ENCODE results near the gene PTBP3.

PTBP3 gene

GRCh38 chr9:112279501-112279900 is 53.9 kb downstream of the PTBP3 start:
- no peak for TF ChIP-seq CTCF (IDR thresholded peaks at IDR 0.05; ENCODE audit: poor library complexity, severe bottlenecking)
- Histone ChIP-seq H3K4me1 (ENCODE audit: insufficient read depth, poor library complexity, severe bottlenecking) (peaks cover 3% of the 10 kb centered on the region), H3K36me3 (ENCODE audit: low read depth) (peaks cover 9% of the 10 kb centered on the region), H3K27me3 (ENCODE audit: insufficient read depth, poor library complexity, severe bottlenecking) (no peaks in the 10 kb centered on the region), H3K9me3 (ENCODE audit: severe bottlenecking) (peaks cover 5% of the 10 kb centered on the region), H3K27ac (ENCODE audit: poor library complexity, severe bottlenecking) (no peak overlapping the region), H3K4me3 (ENCODE audit: severe bottlenecking) (no peak overlapping the region)
- ATAC-seq (ENCODE audit: low read depth) (no peak), DNase-seq (ENCODE audit: low spot score) (no peak)

- no peaks in the 10 kb centered on the region for H3K27me3 ChIP-seq (ENCODE audit: insufficient read depth, poor library complexity, severe bottlenecking)
- ATAC-seq (ENCODE audit: low read depth): no peak
- no peak overlapping the region for H3K4me3 ChIP-seq (ENCODE audit: severe bottlenecking)
Measured at GRCh38 chr9:112278152-112278551, 55.3 kb downstream of the PTBP3 start.

GRCh38 chr9:112274600-112274999 is 58.8 kb downstream of the PTBP3 start:
- Histone ChIP-seq H3K9me3 (ENCODE audit: severe bottlenecking) (no peaks in the 10 kb centered on the region), H3K27me3 (ENCODE audit: insufficient read depth, poor library complexity, severe bottlenecking) (no peaks in the 10 kb centered on the region), H3K4me1 (ENCODE audit: insufficient read depth, poor library complexity, severe bottlenecking) (peaks cover 19% of the 10 kb centered on the region), H3K4me3 (ENCODE audit: severe bottlenecking) (no peak overlapping the region), H3K36me3 (ENCODE audit: low read depth) (peaks cover 12% of the 10 kb centered on the region), H3K27ac (ENCODE audit: poor library complexity, severe bottlenecking) (no peak overlapping the region)
- no peak for TF ChIP-seq CTCF (IDR thresholded peaks at IDR 0.05; ENCODE audit: poor library complexity, severe bottlenecking)
- DNase-seq (ENCODE audit: low spot score) (no peak), ATAC-seq (ENCODE audit: low read depth) (no peak)

More at GRCh38 chr9:112278152-112278551, 55.3 kb downstream of the PTBP3 start:
- TF ChIP-seq CTCF (IDR thresholded peaks at IDR 0.05; ENCODE audit: poor library complexity, severe bottlenecking): no peak
- Histone ChIP-seq H3K9me3 (ENCODE audit: severe bottlenecking) (no peaks in the 10 kb centered on the region), H3K36me3 (ENCODE audit: low read depth) (peaks cover 5% of the 10 kb centered on the region), H3K27ac (ENCODE audit: poor library complexity, severe bottlenecking) (no peak overlapping the region), H3K4me1 (ENCODE audit: insufficient read depth, poor library complexity, severe bottlenecking) (peaks cover 3% of the 10 kb centered on the region)
- no peak for DNase-seq (ENCODE audit: low spot score)

GRCh38 chr9:112273876-112274275 is 59.5 kb downstream of the PTBP3 start:
- peaks cover 18% of the 10 kb centered on the region for H3K4me1 ChIP-seq (ENCODE audit: insufficient read depth, poor library complexity, severe bottlenecking)
- no peak for TF ChIP-seq CTCF (IDR thresholded peaks at IDR 0.05; ENCODE audit: poor library complexity, severe bottlenecking)
- ATAC-seq (ENCODE audit: low read depth) (no peak), DNase-seq (ENCODE audit: low spot score) (no peak)
- no peak overlapping the region for H3K4me3 ChIP-seq (ENCODE audit: severe bottlenecking)
- H3K9me3 ChIP-seq (ENCODE audit: severe bottlenecking): no peaks in the 10 kb centered on the region
- H3K36me3 ChIP-seq (ENCODE audit: low read depth): peaks cover 12% of the 10 kb centered on the region
- H3K27me3 ChIP-seq (ENCODE audit: insufficient read depth, poor library complexity, severe bottlenecking): no peaks in the 10 kb centered on the region
- no peak overlapping the region for H3K27ac ChIP-seq (ENCODE audit: poor library complexity, severe bottlenecking)

- peak overlapping the region; percentile 34 for H3K27ac ChIP-seq (ENCODE audit: poor library complexity, severe bottlenecking)
- H3K27me3 ChIP-seq (ENCODE audit: insufficient read depth, poor library complexity, severe bottlenecking): no peaks in the 10 kb centered on the region
- peaks cover 16% of the 10 kb centered on the region for H3K4me1 ChIP-seq (ENCODE audit: insufficient read depth, poor library complexity, severe bottlenecking)
- H3K36me3 ChIP-seq (ENCODE audit: low read depth): peaks cover 23% of the 10 kb centered on the region
- TF ChIP-seq CTCF (IDR thresholded peaks at IDR 0.05; ENCODE audit: poor library complexity, severe bottlenecking): no peak
- ATAC-seq (ENCODE audit: low read depth) (peak; percentile 85), DNase-seq (ENCODE audit: low spot score) (no peak)
- no peaks in the 10 kb centered on the region for H3K9me3 ChIP-seq (ENCODE audit: severe bottlenecking)
- no peak overlapping the region for H3K4me3 ChIP-seq (ENCODE audit: severe bottlenecking)
Measured at GRCh38 chr9:112271466-112272098, 61.8 kb downstream of the PTBP3 start.
